ENCODE data around the gene NUCB1. TPM values are rescaled to one million over a fixed set of nuclear protein-coding genes. Genes with fewer than 3 reads are reported as not detected.

The NUCB1 gene
- total and polyA plus RNA-seq, 4 donors = 186 to 775 (median 238) TPM

DNA sequence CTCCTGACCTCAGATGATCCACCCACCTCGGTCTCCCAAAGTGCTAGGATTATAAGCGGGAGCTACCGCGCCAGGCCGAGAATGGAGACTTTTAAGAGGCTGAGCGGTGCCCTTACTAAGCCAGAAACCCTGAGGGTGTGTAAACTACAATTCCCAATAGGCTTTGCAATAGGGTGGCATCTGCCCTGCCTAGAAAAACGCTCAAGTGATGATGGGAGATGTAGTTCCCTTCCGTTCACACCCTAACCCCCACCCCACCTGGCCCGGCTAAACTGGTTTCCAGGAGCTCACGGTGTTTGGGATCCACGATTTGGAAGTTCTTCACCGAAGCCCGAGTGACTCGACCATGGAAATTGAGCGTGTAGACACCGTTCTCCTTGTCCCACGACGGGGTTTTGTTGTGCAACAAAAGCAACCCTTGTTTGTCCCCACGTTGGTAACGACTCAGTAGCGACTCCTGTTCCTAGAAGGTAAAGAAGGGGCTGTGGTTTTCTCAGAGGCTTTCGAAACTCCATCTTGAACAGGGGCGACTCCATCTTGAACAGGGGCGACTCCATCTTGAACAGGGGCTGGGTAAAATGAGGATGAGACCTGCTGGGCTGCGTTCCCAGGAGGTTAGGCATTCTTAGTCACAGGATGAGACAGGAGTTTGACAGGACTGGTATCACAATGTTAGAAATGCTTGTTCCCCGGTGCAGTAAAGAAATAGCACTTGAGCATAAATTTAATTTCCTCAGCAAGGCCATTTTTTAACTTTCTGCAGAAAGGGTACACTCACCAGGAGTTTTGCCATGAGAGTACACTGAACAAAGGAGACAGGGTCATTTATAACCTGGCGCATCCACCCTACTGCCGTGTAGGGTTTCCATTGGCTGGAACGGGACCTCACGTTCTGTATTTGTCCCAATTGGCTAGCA is 18.1 kb upstream of the NUCB1 start:
- Histone ChIP-seq H3K4me3 (ENCODE audit: low read depth in 1 of 3, low read length in 3 of 3) (no peak overlapping the region), H3K9me3 (ENCODE audit: control insufficient read depth in 4 of 4, low read length in 3 of 4) (no peaks in the 10 kb centered on the region), H3K36me3 (ENCODE audit: control insufficient read depth in 4 of 4, insufficient read depth in 3 of 4, low read depth in 1 of 4, low read length in 3 of 4) (no peaks in the 10 kb centered on the region), H3K4me1 (ENCODE audit: control insufficient read depth in 4 of 4, insufficient read depth in 4 of 4, low read length in 3 of 4) (no peaks in the 10 kb centered on the region), H3K27ac (ENCODE audit: low read depth in 1 of 2, low read length in 2 of 2) (no peak overlapping the region), H3K9ac (ENCODE audit: low read depth in 1 of 2, low read length in 2 of 2) (no peak overlapping the region), H3K27me3 (ENCODE audit: control insufficient read depth in 4 of 4, insufficient read depth in 4 of 4, low read length in 3 of 4) (no peaks in the 10 kb centered on the region)
- TF ChIP-seq, protein P1, sequence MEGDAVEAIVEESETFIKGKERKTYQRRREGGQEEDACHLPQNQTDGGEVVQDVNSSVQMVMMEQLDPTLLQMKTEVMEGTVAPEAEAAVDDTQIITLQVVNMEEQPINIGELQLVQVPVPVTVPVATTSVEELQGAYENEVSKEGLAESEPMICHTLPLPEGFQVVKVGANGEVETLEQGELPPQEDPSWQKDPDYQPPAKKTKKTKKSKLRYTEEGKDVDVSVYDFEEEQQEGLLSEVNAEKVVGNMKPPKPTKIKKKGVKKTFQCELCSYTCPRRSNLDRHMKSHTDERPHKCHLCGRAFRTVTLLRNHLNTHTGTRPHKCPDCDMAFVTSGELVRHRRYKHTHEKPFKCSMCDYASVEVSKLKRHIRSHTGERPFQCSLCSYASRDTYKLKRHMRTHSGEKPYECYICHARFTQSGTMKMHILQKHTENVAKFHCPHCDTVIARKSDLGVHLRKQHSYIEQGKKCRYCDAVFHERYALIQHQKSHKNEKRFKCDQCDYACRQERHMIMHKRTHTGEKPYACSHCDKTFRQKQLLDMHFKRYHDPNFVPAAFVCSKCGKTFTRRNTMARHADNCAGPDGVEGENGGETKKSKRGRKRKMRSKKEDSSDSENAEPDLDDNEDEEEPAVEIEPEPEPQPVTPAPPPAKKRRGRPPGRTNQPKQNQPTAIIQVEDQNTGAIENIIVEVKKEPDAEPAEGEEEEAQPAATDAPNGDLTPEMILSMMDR (IDR thresholded peaks at IDR 0.05; ENCODE audit: low read depth, low read length, missing input control) = no peak
- TF ChIP-seq EGR1 (IDR thresholded peaks at IDR 0.05; ENCODE audit: low read depth in 2 of 2) = no peak
- no peak for TF ChIP-seq NR2F2 (IDR thresholded peaks at IDR 0.05)
- TF ChIP-seq JUND (IDR thresholded peaks at IDR 0.05) = no peak
- no peak for TF ChIP-seq FOXA2 (IDR thresholded peaks at IDR 0.05)
- TF ChIP-seq RAD21 (IDR thresholded peaks at IDR 0.05) = no peak
- no peak for TF ChIP-seq TAF1 (conservative IDR thresholded peaks at IDR 0.05)
- TF ChIP-seq RXRA (IDR thresholded peaks at IDR 0.05) = no peak
- TF ChIP-seq HNF4G (IDR thresholded peaks at IDR 0.05) = no peak
- no peak for TF ChIP-seq FOXA1 (IDR thresholded peaks at IDR 0.05)
- no peak for TF ChIP-seq GABPA (IDR thresholded peaks at IDR 0.05 in 1 of 2, conservative IDR thresholded peaks at IDR 0.05 in 1 of 2)
- TF ChIP-seq, protein P2, sequence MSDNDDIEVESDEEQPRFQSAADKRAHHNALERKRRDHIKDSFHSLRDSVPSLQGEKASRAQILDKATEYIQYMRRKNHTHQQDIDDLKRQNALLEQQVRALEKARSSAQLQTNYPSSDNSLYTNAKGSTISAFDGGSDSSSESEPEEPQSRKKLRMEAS (IDR thresholded peaks at IDR 0.05) = no peak
- DNase-seq (ENCODE audit: low spot score) = no peak
- 83% methylated on average over 30 of the region's 30 CpGs for WGBS

DNA sequence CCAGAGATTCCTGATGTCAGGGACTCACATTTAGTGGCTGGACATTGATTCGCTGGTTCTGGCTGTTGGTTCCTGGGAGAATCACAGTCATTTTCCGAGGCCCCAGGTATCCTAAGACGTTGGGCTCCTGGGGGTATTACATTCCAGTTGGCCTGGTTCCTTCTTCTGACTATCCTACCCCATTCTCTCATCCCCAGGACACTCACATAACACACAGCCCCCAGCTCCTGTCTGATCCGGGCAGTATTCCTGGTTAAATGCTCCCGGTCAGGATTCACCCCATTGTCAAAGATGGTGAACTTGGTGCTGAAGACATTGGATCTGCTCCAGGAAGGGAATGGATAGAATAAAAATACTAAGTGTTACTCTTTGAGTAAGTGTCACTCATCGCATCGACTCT is 16.4 kb upstream of the NUCB1 start:
- Histone ChIP-seq H3K4me3 (ENCODE audit: low read depth in 1 of 3, low read length in 3 of 3) (no peak overlapping the region), H3K27me3 (ENCODE audit: control insufficient read depth in 4 of 4, insufficient read depth in 4 of 4, low read length in 3 of 4) (no peaks in the 10 kb centered on the region), H3K4me1 (ENCODE audit: control insufficient read depth in 4 of 4, insufficient read depth in 4 of 4, low read length in 3 of 4) (no peaks in the 10 kb centered on the region), H3K36me3 (ENCODE audit: control insufficient read depth in 4 of 4, insufficient read depth in 3 of 4, low read depth in 1 of 4, low read length in 3 of 4) (no peaks in the 10 kb centered on the region), H3K27ac (ENCODE audit: low read depth in 1 of 2, low read length in 2 of 2) (no peak overlapping the region), H3K9me3 (ENCODE audit: control insufficient read depth in 4 of 4, low read length in 3 of 4) (no peaks in the 10 kb centered on the region), H3K9ac (ENCODE audit: low read depth in 1 of 2, low read length in 2 of 2) (no peak overlapping the region)
- 96% methylated on average over 7 of the region's 7 CpGs for WGBS
- DNase-seq (ENCODE audit: low spot score) = no peak
- TF ChIP-seq EGR1 (IDR thresholded peaks at IDR 0.05; ENCODE audit: low read depth in 2 of 2) = no peak
- no peak for TF ChIP-seq RXRA (IDR thresholded peaks at IDR 0.05)
- no peak for TF ChIP-seq YY1 (IDR thresholded peaks at IDR 0.05)
- TF ChIP-seq, protein P3, sequence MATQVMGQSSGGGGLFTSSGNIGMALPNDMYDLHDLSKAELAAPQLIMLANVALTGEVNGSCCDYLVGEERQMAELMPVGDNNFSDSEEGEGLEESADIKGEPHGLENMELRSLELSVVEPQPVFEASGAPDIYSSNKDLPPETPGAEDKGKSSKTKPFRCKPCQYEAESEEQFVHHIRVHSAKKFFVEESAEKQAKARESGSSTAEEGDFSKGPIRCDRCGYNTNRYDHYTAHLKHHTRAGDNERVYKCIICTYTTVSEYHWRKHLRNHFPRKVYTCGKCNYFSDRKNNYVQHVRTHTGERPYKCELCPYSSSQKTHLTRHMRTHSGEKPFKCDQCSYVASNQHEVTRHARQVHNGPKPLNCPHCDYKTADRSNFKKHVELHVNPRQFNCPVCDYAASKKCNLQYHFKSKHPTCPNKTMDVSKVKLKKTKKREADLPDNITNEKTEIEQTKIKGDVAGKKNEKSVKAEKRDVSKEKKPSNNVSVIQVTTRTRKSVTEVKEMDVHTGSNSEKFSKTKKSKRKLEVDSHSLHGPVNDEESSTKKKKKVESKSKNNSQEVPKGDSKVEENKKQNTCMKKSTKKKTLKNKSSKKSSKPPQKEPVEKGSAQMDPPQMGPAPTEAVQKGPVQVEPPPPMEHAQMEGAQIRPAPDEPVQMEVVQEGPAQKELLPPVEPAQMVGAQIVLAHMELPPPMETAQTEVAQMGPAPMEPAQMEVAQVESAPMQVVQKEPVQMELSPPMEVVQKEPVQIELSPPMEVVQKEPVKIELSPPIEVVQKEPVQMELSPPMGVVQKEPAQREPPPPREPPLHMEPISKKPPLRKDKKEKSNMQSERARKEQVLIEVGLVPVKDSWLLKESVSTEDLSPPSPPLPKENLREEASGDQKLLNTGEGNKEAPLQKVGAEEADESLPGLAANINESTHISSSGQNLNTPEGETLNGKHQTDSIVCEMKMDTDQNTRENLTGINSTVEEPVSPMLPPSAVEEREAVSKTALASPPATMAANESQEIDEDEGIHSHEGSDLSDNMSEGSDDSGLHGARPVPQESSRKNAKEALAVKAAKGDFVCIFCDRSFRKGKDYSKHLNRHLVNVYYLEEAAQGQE (IDR thresholded peaks at IDR 0.05) = no peak
- no peak for TF ChIP-seq HNF4A (conservative IDR thresholded peaks at IDR 0.05)
- no peak for TF ChIP-seq TAF1 (conservative IDR thresholded peaks at IDR 0.05)
- TF ChIP-seq, protein P4, sequence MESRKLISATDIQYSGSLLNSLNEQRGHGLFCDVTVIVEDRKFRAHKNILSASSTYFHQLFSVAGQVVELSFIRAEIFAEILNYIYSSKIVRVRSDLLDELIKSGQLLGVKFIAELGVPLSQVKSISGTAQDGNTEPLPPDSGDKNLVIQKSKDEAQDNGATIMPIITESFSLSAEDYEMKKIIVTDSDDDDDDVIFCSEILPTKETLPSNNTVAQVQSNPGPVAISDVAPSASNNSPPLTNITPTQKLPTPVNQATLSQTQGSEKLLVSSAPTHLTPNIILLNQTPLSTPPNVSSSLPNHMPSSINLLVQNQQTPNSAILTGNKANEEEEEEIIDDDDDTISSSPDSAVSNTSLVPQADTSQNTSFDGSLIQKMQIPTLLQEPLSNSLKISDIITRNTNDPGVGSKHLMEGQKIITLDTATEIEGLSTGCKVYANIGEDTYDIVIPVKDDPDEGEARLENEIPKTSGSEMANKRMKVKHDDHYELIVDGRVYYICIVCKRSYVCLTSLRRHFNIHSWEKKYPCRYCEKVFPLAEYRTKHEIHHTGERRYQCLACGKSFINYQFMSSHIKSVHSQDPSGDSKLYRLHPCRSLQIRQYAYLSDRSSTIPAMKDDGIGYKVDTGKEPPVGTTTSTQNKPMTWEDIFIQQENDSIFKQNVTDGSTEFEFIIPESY (IDR thresholded peaks at IDR 0.05) = no peak
- no peak for TF ChIP-seq FOXA1 (IDR thresholded peaks at IDR 0.05)
- no peak for TF ChIP-seq RAD21 (IDR thresholded peaks at IDR 0.05)
- TF ChIP-seq, protein P1 (IDR thresholded peaks at IDR 0.05; ENCODE audit: low read depth, low read length, missing input control) = no peak
- no peak for TF ChIP-seq NR2F2 (IDR thresholded peaks at IDR 0.05)
- TF ChIP-seq, protein P2 (IDR thresholded peaks at IDR 0.05) = no peak
- TF ChIP-seq, protein P5, sequence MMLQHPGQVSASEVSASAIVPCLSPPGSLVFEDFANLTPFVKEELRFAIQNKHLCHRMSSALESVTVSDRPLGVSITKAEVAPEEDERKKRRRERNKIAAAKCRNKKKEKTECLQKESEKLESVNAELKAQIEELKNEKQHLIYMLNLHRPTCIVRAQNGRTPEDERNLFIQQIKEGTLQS (IDR thresholded peaks at IDR 0.05) = no peak
- TF ChIP-seq JUND (IDR thresholded peaks at IDR 0.05) = no peak
- TF ChIP-seq HNF4G (IDR thresholded peaks at IDR 0.05) = no peak
- no peak for TF ChIP-seq FOXA2 (IDR thresholded peaks at IDR 0.05)
- TF ChIP-seq SP1 (IDR thresholded peaks at IDR 0.05) = no peak
- no peak for TF ChIP-seq GABPA (IDR thresholded peaks at IDR 0.05 in 1 of 2, conservative IDR thresholded peaks at IDR 0.05 in 1 of 2)
